WTC11 (cell line): ENCODE data around the gene GRAMD2A. TPM values are rescaled to one million over a fixed set of nuclear protein-coding genes. Genes with fewer than 3 reads are reported as not detected.
A peak's percentile ranks its signal among the peaks of the same experiment; 100 is the strongest.

Experiments
- ATAC-seq: fragments of 200-7000 bp; cut with Tn5 transposase; 2 replicates; pipeline ENCODE4 v1.10.0; 2021; ENCODE audit warnings: mild to moderate bottlenecking, moderate library complexity
- CTCF ChIA-PET: fragments of 300-600 bp; sonication (Branson Sonifier 250); formaldehyde crosslinking; loops from one replicate; lab custom pipeline; 2021; ENCODE audit warnings: antibody characterized with exemption; lab: Charles Lee
- POLR2A ChIA-PET: fragments of 350-600 bp; sonication (Branson Sonifier 250); formaldehyde crosslinking; loops from one replicate; lab custom pipeline; 2021; ENCODE audit warnings: antibody characterized with exemption; lab: Charles Lee
- DNase-seq: peaks from one replicate; pipeline ENCODE4 v3.0.0; 2021; ENCODE audit warnings: low spot score
- H3K27ac Mint-ChIP-seq: 2 replicates; pipeline ENCODE4 v1.8.0; 2021; ENCODE audit warnings: mixed read lengths
- H3K27me3 Mint-ChIP-seq: 2 replicates; pipeline ENCODE4 v1.8.0; 2021; ENCODE audit warnings: low read depth, mild to moderate bottlenecking, moderate library complexity, mixed read lengths
- H3K36me3 Mint-ChIP-seq: 2 replicates; pipeline ENCODE4 v1.8.0; 2021; ENCODE audit warnings: mixed read lengths
- H3K4me1 Mint-ChIP-seq: 2 replicates; pipeline ENCODE4 v1.8.0; 2022; ENCODE audit warnings: mixed read lengths
- H3K4me3 Mint-ChIP-seq: 2 replicates; pipeline ENCODE4 v1.8.0; 2021; ENCODE audit warnings: mild to moderate bottlenecking, moderate library complexity, mixed read lengths
- H3K9me3 Mint-ChIP-seq: 2 replicates; pipeline ENCODE4 v1.8.0; 2021; ENCODE audit warnings: mixed read lengths
- AFF4 ChIP-seq: sonication (generic); formaldehyde crosslinking; IDR thresholded peaks from 2 replicates; pipeline ENCODE4 v1.8.1; 2023; ENCODE audit warnings: mild to moderate bottlenecking, missing genetic modification reagents, borderline replicate concordance
- ATF1 ChIP-seq: sonication (generic); formaldehyde crosslinking; IDR thresholded peaks from 2 replicates; pipeline ENCODE4 v1.8.1; 2023; ENCODE audit warnings: mild to moderate bottlenecking, moderate library complexity, missing genetic modification reagents
- ATF2 ChIP-seq: sonication (generic); formaldehyde crosslinking; IDR thresholded peaks from 2 replicates; pipeline ENCODE4 v1.8.1; 2022; ENCODE audit warnings: low read depth, missing genetic modification reagents, borderline replicate concordance
- CBFB ChIP-seq: sonication (generic); formaldehyde crosslinking; IDR thresholded peaks from 2 replicates; pipeline ENCODE4 v1.8.1; 2022; ENCODE audit warnings: mild to moderate bottlenecking, low read depth, missing genetic modification reagents
- CREM ChIP-seq: sonication (generic); formaldehyde crosslinking; IDR thresholded peaks from 2 replicates; pipeline ENCODE4 v1.8.1; 2022; ENCODE audit warnings: mild to moderate bottlenecking, missing genetic modification reagents, moderate library complexity
- ELF4 ChIP-seq: sonication (generic); formaldehyde crosslinking; IDR thresholded peaks from 2 replicates; pipeline ENCODE4 v1.8.1; 2022; ENCODE audit warnings: low read depth, mild to moderate bottlenecking, moderate library complexity, missing genetic modification reagents
- HMGXB4 ChIP-seq: sonication (generic); formaldehyde crosslinking; IDR thresholded peaks from 2 replicates; pipeline ENCODE4 v1.8.1; 2023; ENCODE audit warnings: mild to moderate bottlenecking, moderate library complexity, missing genetic modification reagents
- JAZF1 ChIP-seq: fragments of 250-450 bp; sonication (Bioruptor Pico); IDR thresholded peaks from 2 replicates; pipeline ENCODE4 v1.9.0; 2021; ENCODE audit warnings: moderate library complexity, mild to moderate bottlenecking, inconsistent platforms
- MAX ChIP-seq: sonication (generic); formaldehyde crosslinking; IDR thresholded peaks from 2 replicates; pipeline ENCODE4 v1.8.0; 2022; ENCODE audit warnings: mild to moderate bottlenecking, missing genetic modification reagents
- NR1H2 ChIP-seq: sonication (generic); formaldehyde crosslinking; IDR thresholded peaks from 2 replicates; pipeline ENCODE4 v1.9.0; 2021; ENCODE audit warnings: mild to moderate bottlenecking, moderate library complexity, missing genetic modification reagents
- TCF7 ChIP-seq: sonication (generic); formaldehyde crosslinking; IDR thresholded peaks from 2 replicates; pipeline ENCODE4 v1.8.0; 2022; ENCODE audit warnings: mild to moderate bottlenecking, low read depth, missing genetic modification reagents, moderate library complexity
- TEAD4 ChIP-seq: sonication (generic); formaldehyde crosslinking; IDR thresholded peaks from 2 replicates; pipeline ENCODE4 v1.8.0; 2022; ENCODE audit warnings: mild to moderate bottlenecking, missing genetic modification reagents
- ZMAT4 ChIP-seq: fragments of 250-450 bp; sonication (Bioruptor Pico); IDR thresholded peaks from 2 replicates; pipeline ENCODE4 v1.9.0; 2021; ENCODE audit warnings: mild to moderate bottlenecking
- ZNF263 ChIP-seq: sonication (generic); formaldehyde crosslinking; IDR thresholded peaks from 2 replicates; pipeline ENCODE4 v1.8.1; 2022; ENCODE audit warnings: low read depth, mild to moderate bottlenecking, moderate library complexity, missing genetic modification reagents
- ZNF396 ChIP-seq: fragments of 250-450 bp; sonication (Bioruptor Pico); IDR thresholded peaks from 2 replicates; pipeline ENCODE4 v1.8.0; 2021; ENCODE audit warnings: mild to moderate bottlenecking, moderate library complexity, borderline replicate concordance
- ZNF416 ChIP-seq: fragments of 250-450 bp; sonication (Bioruptor Pico); IDR thresholded peaks from 2 replicates; pipeline ENCODE4 v1.9.0; 2021; ENCODE audit warnings: mild to moderate bottlenecking, inconsistent platforms
- ZNF423 ChIP-seq: fragments of 250-450 bp; sonication (Bioruptor Pico); IDR thresholded peaks from 2 replicates; pipeline ENCODE4 v2.1.2; 2022; ENCODE audit warnings: mild to moderate bottlenecking, moderate library complexity
- ZNF425 ChIP-seq: fragments of 250-450 bp; sonication (Bioruptor Pico); conservative IDR thresholded peaks from 2 replicates; pipeline ENCODE4 v1.9.0; 2021; ENCODE audit warnings: mild to moderate bottlenecking
- ZNF671 ChIP-seq: fragments of 250-450 bp; sonication (Bioruptor Pico); IDR thresholded peaks from 2 replicates; pipeline ENCODE4 v1.8.0; 2021; ENCODE audit warnings: mild to moderate bottlenecking
- total RNA-seq: library from RNA; stranded (reverse); gene quantifications from 3 replicates; pipeline ENCODE4 v1.2.3, GENCODE V29; 2021
- TF ChIP-seq, protein P1 (sequence below): sonication (generic); formaldehyde crosslinking; IDR thresholded peaks from 2 replicates; pipeline ENCODE4 v1.8.0; 2022; ENCODE audit warnings: mild to moderate bottlenecking, missing genetic modification reagents

Gene GRAMD2A
- total RNA-seq, 1 experiment from 2014 or later: 1.9 TPM

- ChIA-PET POLR2A (no interaction called here), CTCF (no interaction called here)
- H3K9me3 Mint-ChIP-seq: peaks cover 4% of the 10 kb centered on the region; the same call in 1 of the 2 replicates
- peaks cover 31% of the 10 kb centered on the region for H3K27me3 Mint-ChIP-seq
- peaks cover 17% of the 10 kb centered on the region for H3K36me3 Mint-ChIP-seq
- no peak overlapping the region for H3K27ac Mint-ChIP-seq
- peaks cover 42% of the 10 kb centered on the region for H3K4me1 Mint-ChIP-seq
- ATAC-seq: no peak
- TF ChIP-seq TCF7 (CRISPR knock-in tag) (no peak), ZMAT4 (CRISPR knock-in tag) (no peak), ZNF423 (CRISPR knock-in tag) (no peak), HMGXB4 (CRISPR knock-in tag) (no peak), AFF4 (CRISPR knock-in tag) (no peak), ATF2 (CRISPR knock-in tag) (no peak), NR1H2 (CRISPR knock-in tag) (no peak)
- H3K4me3 Mint-ChIP-seq: no peak overlapping the region
- DNase-seq: no peak
Measured at GRCh38 chr15:72195101-72195511, 2.5 kb downstream of the GRAMD2A start.

- peaks cover 41% of the 10 kb centered on the region for H3K4me1 Mint-ChIP-seq
- POLR2A ChIA-PET: no interaction called here
- H3K9me3 Mint-ChIP-seq: peaks cover 9% of the 10 kb centered on the region
- H3K36me3 Mint-ChIP-seq: peaks cover 6% of the 10 kb centered on the region
- CTCF ChIA-PET: interaction anchor here (1.0 kb wide), 1 partner anchor 92 kb away, joined by 3 read pairs; no protein-coding TSS in a partner anchor
- peak overlapping the region; percentile 14 for H3K4me3 Mint-ChIP-seq
- TF ChIP-seq ZNF425 (CRISPR knock-in tag) (no peak), ELF4 (CRISPR knock-in tag) (no peak), ZNF396 (CRISPR knock-in tag) (no peak), TEAD4 (CRISPR knock-in tag) (no peak), JAZF1 (CRISPR knock-in tag) (no peak), ZNF671 (CRISPR knock-in tag) (no peak), AFF4 (CRISPR knock-in tag) (no peak), ZNF263 (CRISPR knock-in tag) (no peak), ATF1 (CRISPR knock-in tag) (no peak), CBFB (no peak), CREM (no peak), MAX (CRISPR knock-in tag) (no peak), ZNF416 (CRISPR knock-in tag) (no peak)
- TF ChIP-seq, protein P1, sequence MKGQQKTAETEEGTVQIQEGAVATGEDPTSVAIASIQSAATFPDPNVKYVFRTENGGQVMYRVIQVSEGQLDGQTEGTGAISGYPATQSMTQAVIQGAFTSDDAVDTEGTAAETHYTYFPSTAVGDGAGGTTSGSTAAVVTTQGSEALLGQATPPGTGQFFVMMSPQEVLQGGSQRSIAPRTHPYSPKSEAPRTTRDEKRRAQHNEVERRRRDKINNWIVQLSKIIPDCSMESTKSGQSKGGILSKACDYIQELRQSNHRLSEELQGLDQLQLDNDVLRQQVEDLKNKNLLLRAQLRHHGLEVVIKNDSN (CRISPR knock-in tag): no peak
- ATAC-seq (0 out of 2 replicates have a peak, but pooled peaks have one; percentile 4), DNase-seq (no peak)
- peaks cover 31% of the 10 kb centered on the region for H3K27me3 Mint-ChIP-seq
- 0 out of 2 replicates have a peak overlapping the region, but pooled peaks have one; percentile 18 for H3K27ac Mint-ChIP-seq
Measured at GRCh38 chr15:72193836-72194396, 3.7 kb downstream of the GRAMD2A start.
